SK-N-MC (cell line): ENCODE data around the gene FAM76B.
"Not testable (repeated sequence)": the region's sequence is repeated elsewhere in the genome, so short reads cannot be mapped to it uniquely, and the experiment has no call there.

ENCODE experiments used
- DNase-seq: peaks from one replicate; pipeline ENCODE4 v3.0.0-alpha.2; 2011; ENCODE audit warnings: low read depth, low spot score
- H3K27ac ChIP-seq: fragments of 200-600 bp; sonication (generic); 2 replicates; pipeline ENCODE4 v1.5.1; 2016; ENCODE audit warnings: mixed run types
- H3K36me3 ChIP-seq: fragments of 200-600 bp; sonication (generic); 2 replicates; pipeline ENCODE4 v1.6.1; 2017; ENCODE audit warnings: antibody characterized with exemption, low read length, mixed read lengths; ENCODE audit not compliant: insufficient read depth
- H3K4me3 ChIP-seq: fragments of 200-600 bp; sonication (generic); 2 replicates; pipeline ENCODE4 v1.5.1; 2016
- H3K9ac ChIP-seq: fragments of 200-600 bp; sonication (generic); 2 replicates; pipeline ENCODE4 v1.8.0; 2017; ENCODE audit warnings: mixed run types, mixed read lengths; ENCODE audit not compliant: insufficient read length
- H3K9me3 ChIP-seq: fragments of 200-600 bp; sonication (generic); 2 replicates; pipeline ENCODE4 v1.6.1; 2017; ENCODE audit warnings: low read depth, mild to moderate bottlenecking, antibody characterized with exemption, low read length, moderate library complexity, mixed read lengths
- EZH2 ChIP-seq: fragments of 200-600 bp; sonication (generic); IDR thresholded peaks from one replicate; pipeline ENCODE4 v1.6.1; 2017; ENCODE audit warnings: antibody characterized with exemption
- FOXP2 ChIP-seq: optimal IDR thresholded peaks from 2 replicates; pipeline ENCODE3; 2011; ENCODE audit warnings: mild to moderate bottlenecking, moderate library complexity; ENCODE audit not compliant: insufficient read depth; ENCODE audit errors: extremely low read length, control extremely low read depth
- POLR2AphosphoS5 ChIP-seq: IDR thresholded peaks from 2 replicates; pipeline ENCODE4 v1.6.1; 2012; ENCODE audit warnings: mild to moderate bottlenecking, low read depth, low read length, borderline replicate concordance

Gene FAM76B

DNA sequence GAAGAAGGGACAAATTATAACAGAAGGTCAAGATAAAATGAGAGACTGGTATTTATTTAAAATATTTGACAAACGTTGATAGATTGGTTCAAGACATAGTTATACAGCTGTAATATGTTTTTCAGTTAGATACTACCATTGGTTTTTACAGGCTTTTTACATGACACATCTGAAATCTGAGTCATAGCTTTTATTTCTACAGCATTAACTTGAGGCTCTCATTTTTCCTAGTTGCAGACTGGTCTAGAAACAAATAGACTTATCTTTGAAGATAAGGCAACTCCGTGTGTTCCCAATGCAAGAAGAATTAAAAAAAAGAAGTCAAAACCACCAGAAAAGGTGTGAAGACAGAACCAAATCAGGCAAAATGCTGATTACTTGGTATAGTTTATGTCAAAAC is 32.1 kb upstream of the FAM76B start:
- H3K36me3 ChIP-seq = peaks cover 48% of the 10 kb centered on the region
- no peak for TF ChIP-seq FOXP2
- TF ChIP-seq POLR2AphosphoS5 = no peak
- TF ChIP-seq EZH2 = no peak
- no peaks in the 10 kb centered on the region for H3K9me3 ChIP-seq
- H3K4me3 ChIP-seq = no peak overlapping the region
- no peak overlapping the region for H3K27ac ChIP-seq
- H3K9ac ChIP-seq = no peak overlapping the region
- DNase-seq = no peak

DNA sequence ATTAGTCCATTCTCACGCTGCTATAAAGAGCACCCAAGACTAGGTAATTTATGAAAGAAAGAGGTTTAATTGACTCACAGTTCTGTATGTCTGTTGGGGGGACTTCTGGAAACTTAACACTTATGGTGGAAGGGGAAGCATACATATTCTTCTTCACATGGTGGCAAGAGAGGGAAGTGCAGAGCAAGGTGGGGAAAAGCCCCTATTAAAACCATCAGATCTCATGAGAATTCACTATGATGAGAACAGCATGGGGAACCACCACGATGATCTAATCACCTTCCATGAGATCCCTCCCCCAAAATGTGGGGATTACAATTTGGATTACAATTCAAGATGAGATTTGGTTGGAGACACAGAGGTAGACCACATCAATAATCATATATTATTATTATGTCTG is 26.5 kb upstream of the FAM76B start:
- peaks cover 16% of the 10 kb centered on the region for H3K36me3 ChIP-seq

DNA sequence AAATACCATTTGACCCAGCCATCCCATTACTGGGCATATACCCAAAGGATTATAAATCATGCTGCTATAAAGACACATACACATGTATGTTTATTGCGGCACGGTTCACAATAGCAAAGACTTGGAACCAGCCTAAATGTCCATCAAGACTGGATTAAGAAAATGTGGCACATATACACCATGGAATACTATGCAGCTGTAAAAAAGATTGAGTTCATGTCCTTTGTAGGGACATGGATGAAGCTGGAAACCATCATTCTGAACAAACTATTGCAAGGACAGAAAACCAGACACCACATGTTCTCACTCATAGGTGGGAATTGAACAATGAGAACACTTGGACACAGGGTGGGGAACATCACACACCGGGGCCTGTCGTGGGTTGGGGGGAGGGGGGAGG is 21.5 kb upstream of the FAM76B start:
- H3K9me3 ChIP-seq, DNase-seq, H3K27ac ChIP-seq, H3K4me3 ChIP-seq, H3K36me3 ChIP-seq, H3K9ac ChIP-seq: not testable (repeated sequence)

More for the DNA sequence above, 26.5 kb upstream of the FAM76B start:
- no peak overlapping the region for H3K9ac ChIP-seq
- H3K9me3 ChIP-seq = no peaks in the 10 kb centered on the region
- TF ChIP-seq FOXP2 = no peak
- TF ChIP-seq POLR2AphosphoS5 = no peak
- no peak for TF ChIP-seq EZH2
- no peak for DNase-seq
- no peak overlapping the region for H3K27ac ChIP-seq
- no peak overlapping the region for H3K4me3 ChIP-seq

DNA sequence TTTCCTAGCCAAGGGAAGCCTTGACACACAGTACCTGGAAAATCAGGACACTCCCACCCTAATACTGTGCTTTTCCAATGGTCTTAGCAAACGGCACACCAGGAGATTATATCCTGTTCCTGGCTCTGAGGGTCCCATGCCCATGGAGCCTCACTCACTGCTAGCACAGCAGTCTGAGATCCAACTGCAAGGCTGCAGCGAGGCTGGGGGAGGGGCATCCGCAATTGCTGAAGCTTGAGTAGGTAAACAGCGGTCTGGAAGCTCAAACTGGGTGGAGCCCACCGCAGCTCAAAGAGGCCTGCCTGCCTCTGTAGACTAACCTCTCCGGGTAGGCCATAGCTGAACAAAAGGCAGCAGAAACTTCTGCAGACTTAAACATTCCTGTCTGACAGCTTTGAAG is 16.9 kb upstream of the FAM76B start:
- not testable (repeated sequence) for H3K9me3 ChIP-seq, H3K9ac ChIP-seq, H3K27ac ChIP-seq, DNase-seq, H3K4me3 ChIP-seq
- H3K36me3 ChIP-seq = peaks cover 28% of the 10 kb centered on the region

DNA sequence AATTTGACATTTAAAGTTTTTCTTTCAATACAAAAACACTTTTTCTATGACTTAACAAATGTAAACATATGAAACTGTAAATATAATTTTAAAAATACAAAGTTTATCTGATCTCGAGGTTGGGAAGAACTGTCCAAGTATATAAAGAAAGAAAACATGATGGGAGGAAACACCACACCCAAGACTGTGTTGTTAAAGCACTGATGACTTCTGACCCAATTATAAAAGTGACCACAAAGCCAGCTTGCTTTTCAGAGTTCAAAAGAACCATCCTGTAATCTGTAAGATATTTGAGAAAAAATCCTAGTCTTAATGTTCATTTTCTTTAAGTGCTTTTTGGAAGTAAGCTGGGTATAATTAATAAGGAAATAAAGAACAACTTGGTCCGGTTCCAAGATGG is 16.3 kb upstream of the FAM76B start:
- H3K9me3 ChIP-seq = no peaks in the 10 kb centered on the region
- peaks cover 34% of the 10 kb centered on the region for H3K36me3 ChIP-seq
- no peak for DNase-seq
- H3K27ac ChIP-seq = no peak overlapping the region
- no peak overlapping the region for H3K4me3 ChIP-seq
- no peak for TF ChIP-seq POLR2AphosphoS5
- no peak for TF ChIP-seq FOXP2
- no peak for TF ChIP-seq EZH2
- H3K9ac ChIP-seq = no peak overlapping the region

DNA sequence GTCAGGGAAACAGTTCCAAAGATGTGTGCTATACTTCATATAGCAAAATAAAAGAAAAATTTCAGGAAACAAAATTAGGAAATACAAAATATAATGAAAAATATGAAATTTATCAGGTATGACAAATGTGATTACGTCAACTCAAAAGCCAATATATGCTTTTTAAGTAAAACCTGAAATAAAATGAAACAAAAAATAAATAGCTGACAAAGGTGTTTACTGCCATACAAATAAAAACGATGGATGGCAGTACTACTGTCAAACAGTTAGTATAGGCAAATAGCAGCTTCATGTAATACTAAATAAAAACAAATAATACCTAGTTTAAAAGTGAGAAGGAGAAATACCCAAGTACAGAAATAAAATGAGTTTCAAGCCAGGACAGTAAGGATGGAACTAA is 14.4 kb upstream of the FAM76B start:
- H3K36me3 ChIP-seq = peaks cover 47% of the 10 kb centered on the region
- DNase-seq = no peak

DNA sequence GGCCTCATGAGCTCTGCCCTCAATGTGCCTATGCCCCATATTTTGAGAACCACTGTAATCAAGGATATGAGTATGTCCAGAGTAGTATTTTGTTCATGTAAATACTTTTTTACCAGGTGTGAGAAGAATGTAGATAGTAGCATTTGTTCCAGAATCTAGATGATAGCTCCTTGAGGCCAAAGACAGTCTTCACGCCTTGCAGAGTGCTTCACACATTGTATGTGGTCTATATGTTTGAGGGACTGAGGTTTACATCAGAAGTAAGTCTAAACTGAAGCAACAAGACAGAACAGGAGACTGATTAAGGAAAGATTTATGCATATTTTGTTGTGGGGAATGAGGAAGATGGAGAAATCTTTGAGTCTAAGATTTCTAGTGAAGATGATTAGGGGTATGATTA is 13.2 kb upstream of the FAM76B start:
- no peak for DNase-seq
- H3K9ac ChIP-seq = no peak overlapping the region
- H3K36me3 ChIP-seq = peaks cover 47% of the 10 kb centered on the region
- TF ChIP-seq FOXP2 = no peak
- TF ChIP-seq EZH2 = no peak
- no peak for TF ChIP-seq POLR2AphosphoS5
- no peak overlapping the region for H3K4me3 ChIP-seq
- no peaks in the 10 kb centered on the region for H3K9me3 ChIP-seq
- H3K27ac ChIP-seq = no peak overlapping the region

More for the DNA sequence above, 14.4 kb upstream of the FAM76B start:
- H3K27ac ChIP-seq = no peak overlapping the region
- H3K9me3 ChIP-seq = no peaks in the 10 kb centered on the region
- no peak for TF ChIP-seq POLR2AphosphoS5
- no peak for TF ChIP-seq EZH2
- no peak for TF ChIP-seq FOXP2
- no peak overlapping the region for H3K9ac ChIP-seq
- no peak overlapping the region for H3K4me3 ChIP-seq

DNA sequence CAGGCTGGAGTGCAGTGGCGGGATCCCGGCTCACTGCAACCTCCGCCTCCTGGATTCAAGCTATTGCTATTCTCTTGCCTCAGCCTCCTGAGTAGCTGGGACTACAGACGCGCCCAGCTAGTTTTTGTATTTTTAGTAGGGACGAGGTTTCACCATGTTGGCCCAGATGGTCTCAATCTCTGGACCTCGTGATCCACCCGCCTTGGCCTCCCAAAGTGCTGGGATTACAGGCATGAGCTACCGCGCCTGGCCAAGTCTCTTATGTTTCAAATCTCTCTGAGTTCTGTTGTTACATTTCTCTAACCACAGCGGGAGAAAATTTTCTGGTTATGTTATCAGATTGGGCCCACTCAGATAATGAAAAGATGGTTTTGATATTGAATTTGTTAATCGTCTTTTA is 10.9 kb upstream of the FAM76B start:
- Histone ChIP-seq H3K4me3 (no peak overlapping the region), H3K9ac (no peak overlapping the region), H3K27ac (no peak overlapping the region), H3K9me3 (no peaks in the 10 kb centered on the region), H3K36me3 (peaks cover 33% of the 10 kb centered on the region)
- no peak for TF ChIP-seq POLR2AphosphoS5
- no peak for TF ChIP-seq EZH2
- no peak for TF ChIP-seq FOXP2
- no peak for DNase-seq

DNA sequence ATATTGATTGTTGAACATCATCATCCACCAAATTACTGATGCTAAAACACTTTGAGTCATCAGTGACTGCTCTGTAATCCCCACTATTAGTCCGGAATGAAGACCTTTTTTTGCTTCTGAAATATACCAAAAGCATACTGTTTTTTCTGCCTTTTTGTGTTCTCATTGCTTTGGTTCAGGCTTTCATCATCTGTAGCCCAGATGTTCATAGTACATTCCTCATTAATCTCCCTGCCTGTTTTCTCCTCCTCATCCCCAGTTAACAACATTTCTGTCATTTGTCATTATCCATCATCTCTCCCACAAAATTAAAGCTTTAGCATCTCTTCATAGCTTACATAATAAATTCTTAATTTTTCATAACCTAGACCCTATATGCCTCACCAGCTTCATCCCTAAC is 10.0 kb upstream of the FAM76B start:
- DNase-seq = no peak
- Histone ChIP-seq H3K4me3 (no peak overlapping the region), H3K36me3 (peaks cover 29% of the 10 kb centered on the region), H3K9ac (no peak overlapping the region), H3K27ac (no peak overlapping the region), H3K9me3 (no peaks in the 10 kb centered on the region)
- TF ChIP-seq FOXP2 (no peak), EZH2 (no peak), POLR2AphosphoS5 (no peak)

DNA sequence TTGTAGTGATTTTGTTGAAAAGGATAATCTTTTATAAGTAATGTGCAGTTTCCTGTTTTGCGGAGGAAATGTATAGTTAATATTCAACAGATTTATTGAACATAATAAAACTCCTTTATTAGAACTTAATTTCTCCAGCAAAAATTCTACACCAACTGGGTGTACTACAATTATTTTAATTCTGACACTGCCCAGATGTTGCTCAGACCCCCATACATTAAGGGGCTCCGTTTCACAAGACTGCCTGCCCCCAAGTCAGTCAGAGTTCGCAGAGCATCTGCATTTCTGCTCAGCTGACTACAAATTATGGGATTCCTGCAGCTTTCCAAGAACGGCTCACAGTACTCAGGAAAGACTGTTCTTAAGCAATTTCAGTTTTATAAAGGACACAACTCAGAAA is 6.9 kb upstream of the FAM76B start:
- Histone ChIP-seq H3K9me3 (no peaks in the 10 kb centered on the region), H3K36me3 (peaks cover 19% of the 10 kb centered on the region), H3K9ac (no peak overlapping the region), H3K4me3 (peak overlapping the region; percentile 60), H3K27ac (peak overlapping the region; percentile 67; the same call in 1 of the 2 replicates)
- TF ChIP-seq FOXP2 = peak; percentile 20
- no peak; the same call in 1 of the 2 replicates for TF ChIP-seq POLR2AphosphoS5
- no peak for TF ChIP-seq EZH2
- no peak for DNase-seq
